SW 1271 (cell line): ENCODE results near the gene PRKCA.
"Not testable (repeated sequence)": the region's sequence is repeated elsewhere in the genome, so short reads cannot be mapped to it uniquely, and the experiment has no call there.

Source experiments
- DNase-seq, 2 experiments: peaks; one replicate each; lab custom pipeline; 2025; lab: John Stamatoyannopoulos, UW

PRKCA gene

DNA sequence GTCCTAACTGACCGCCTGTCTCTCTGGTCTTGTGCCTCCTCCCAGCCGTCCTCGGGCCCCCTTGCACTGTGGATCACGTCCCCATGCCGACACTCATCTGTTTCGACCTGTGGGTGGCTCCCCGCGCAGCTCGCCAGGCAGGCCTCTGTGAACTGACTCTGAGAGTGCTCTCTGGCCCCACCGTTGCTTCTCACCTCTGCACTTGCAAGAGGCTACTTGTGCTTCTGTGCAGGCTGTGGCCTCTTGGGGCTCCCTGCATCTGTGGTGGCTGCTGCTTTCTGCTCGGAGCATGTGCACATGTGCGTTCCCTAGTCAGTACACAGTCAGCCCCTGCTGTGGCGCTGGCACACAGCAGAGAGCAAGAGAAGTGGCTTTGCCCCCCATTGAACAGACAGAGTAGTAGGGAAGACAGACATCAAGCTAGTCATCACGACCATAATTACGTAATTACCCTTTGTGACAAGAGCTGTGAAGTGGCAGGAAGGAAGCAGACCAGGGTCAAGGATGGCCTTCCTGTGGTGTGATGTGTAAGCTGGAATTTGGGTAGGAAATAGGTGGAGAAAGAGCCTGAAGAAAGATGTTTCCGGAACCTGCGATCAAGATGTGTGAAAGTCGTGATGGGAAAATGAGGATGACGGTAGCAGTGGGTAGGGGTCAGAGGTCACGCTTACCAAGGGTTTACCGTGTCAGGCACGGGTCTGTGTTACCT, 276.5 kb downstream of the PRKCA start:
- no peak for DNase-seq

DNA sequence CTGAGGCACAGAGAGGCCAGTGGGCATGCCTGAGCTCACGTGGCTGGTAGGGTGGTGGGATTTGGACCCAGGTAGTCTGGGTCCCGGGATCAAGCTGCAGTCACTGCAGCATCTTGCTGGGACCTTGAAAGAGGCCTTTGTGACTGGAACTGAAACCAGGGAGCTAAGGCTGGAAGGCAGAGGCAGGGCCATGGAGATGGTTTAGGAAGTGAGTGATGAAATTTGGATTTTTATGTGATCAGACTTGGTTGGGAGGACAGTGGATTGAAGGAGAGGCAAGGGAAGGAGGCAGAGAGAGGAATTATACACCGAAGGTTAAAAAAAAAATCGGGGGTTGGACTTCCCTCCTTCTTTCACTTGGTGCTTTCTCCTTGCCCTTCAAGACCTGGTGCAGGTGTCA, 277.1 kb downstream of the PRKCA start:
- DNase-seq: no peak

DNA sequence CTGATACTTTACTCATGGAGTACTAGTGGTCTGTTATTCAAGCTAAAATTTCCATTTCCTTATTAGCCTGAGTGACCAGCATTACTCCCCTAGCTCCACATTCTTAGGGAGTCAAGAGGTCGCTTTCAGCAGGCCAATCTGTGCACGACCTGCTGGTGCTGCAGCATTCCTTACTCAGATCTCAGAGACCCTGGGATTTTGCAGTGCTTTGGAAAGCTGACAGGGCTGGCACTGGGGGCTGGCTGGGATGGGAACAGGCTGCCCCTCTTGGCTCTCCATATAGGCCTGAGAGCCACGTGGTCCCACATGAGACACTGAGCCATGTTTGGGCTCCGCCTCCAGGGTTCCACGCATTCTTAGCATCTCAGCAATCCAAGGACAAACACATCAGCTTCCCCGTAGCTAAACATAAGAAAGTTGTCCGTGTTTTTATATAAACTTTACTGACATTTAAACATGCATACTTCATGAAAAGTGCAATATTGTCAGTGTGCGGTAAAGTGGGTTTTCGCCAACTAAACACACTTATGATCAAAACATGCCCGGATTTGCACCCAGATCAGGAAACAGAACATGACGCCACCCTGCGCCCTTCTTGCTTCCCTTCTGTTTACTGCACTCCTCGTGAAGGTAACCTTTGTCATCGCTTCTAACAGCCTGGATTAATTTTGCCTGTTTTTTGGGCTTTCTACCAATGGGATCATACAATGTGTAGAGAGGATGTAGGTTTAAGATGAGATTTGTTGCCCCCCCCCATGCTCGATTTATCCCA, 278.0 kb downstream of the PRKCA start:
- DNase-seq: no peak

DNA sequence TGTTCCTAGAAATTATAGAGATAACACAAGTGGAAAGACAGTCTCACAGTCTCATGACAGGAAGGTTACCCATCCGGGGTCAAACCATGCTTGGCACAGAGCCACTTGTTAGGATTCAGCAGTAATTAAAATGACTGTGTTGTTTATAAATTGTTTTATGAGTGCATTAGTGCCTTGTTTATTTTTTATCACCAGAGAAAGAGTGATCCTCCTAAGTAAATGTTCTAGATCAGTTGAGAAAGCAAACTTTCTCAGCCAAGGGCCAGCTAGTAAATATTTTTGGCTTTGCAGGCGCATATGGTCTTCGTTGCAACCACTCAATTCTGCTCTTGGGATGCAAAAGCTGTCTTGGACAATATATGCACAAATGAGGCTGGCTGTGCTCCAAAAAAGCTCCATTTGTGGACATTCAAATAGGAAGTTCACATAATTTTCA, 278.6 kb downstream of the PRKCA start:
- DNase-seq: no peak

DNA sequence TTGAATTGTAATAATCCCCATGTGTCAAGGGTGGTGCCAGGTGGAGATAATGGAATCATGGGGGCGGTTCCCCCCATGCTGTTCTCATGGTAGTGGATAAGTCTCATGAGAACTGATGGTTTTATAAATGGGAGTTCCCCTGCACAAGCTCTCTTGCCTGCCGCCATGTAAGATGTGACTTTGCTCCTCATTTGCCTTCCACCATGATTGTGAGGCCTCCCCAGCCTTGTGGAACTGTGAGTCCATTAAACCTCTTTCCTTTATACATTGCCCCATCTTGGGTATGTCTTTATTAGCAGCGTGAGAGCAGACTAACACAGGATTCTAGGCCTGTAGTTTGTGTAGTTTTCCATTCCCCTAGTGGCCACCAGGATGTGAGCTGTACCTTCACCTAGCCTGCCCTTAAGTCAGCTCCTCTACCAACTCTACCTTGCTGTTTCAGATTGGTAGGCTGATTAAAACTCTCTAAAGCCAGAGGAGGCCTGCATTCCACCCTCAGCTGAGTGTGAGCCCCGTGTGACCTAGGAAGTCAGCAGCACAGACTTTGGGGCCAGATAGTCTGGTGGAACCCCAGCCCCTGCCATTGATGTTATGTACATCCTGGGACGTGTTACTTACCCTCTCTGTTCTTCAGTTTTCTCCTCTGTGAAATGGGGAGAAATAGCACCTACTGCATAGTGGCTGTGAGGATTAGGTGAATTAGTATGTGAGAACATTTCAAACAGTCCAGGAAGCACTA, 280.1 kb downstream of the PRKCA start:
- DNase-seq: no peak

DNA sequence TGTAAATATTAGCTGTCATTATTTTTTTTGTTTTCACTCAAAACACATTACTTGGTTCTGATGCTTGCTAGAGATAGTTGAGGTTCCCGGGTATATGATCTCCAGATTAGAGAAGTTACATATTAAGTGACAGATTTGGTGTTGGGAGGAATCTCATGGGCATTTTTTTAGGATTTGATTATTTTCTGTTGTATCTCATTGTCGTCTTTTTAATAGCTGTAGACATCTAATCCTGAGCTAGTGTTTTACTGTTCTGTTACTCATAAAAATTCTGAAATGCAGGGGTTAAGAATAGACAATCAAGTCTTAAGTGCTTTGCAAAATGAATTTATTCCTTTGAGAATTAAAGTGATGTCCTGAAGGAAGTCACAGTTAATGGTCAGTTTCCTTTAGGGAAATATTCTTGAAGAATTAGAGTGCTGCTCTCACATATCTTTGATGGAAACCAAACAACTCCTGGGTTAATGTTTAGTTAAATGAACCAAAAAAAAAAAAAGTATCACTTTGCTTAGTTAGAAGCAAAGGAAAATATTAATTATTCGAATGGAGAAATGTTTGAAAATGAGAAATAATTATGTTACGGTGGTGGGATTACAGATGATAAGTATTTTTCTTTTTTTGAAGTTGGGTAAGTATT, 280.8 kb downstream of the PRKCA start:
- no peak for DNase-seq

DNA sequence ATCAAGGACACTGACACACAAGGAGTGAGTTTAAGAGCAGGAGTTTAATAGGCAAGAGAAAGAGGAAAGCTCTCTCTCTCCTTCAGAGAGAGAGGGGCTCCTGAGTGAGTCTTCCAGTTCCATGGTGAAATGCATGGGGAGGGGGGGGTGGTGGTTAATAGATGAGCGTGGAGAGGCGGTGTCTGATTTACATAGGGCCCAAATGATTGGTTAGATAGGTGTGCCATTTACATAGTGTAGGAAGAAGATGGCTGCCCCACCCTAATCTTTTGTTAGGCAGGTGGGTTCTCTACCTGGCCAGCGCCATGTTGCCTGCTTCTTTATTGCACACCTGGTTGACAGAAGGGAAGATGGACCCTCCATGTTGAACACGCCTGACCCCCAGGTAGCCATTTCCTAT, 282.5 kb downstream of the PRKCA start:
- no peak for DNase-seq

DNA sequence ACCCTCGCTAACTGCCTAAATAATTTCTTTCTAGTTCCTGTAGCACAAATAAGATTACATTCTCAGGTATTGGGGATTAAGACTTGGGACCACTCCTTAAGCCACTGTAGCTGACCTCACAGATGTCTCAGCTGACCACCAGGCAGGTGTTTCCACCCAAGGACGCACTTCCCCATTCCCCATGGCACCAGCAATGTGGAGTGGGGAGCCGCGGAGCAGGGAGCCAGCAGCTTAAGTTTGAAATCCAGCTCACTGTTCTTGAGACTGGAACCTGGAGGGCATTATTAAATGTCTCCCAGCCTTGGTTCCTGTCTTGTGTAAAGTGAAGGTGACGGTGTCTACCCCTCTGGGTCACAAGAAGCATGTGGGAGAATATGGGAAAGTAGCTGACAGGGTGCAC, 283.1 kb downstream of the PRKCA start:
- DNase-seq: no peak

DNA sequence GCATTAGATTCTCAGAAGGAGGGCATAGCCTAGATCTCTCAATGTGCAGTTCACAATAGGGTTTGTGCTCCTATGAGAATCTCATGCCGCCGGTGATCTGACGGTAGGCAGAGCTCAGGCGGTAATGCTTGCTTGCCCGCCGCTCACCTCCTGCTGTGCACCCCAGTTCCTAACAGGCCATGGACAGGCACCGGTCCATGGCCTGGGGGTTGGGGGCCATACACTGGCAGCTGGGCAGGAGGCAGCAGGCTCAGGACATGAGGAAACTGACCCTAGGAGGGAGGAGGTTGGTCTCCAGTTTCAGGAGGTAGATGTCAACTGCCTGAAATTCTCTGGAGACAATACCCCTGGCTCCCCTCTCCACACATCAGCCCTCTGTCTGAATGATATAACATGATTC, 287.5 kb downstream of the PRKCA start:
- DNase-seq: no peak

DNA sequence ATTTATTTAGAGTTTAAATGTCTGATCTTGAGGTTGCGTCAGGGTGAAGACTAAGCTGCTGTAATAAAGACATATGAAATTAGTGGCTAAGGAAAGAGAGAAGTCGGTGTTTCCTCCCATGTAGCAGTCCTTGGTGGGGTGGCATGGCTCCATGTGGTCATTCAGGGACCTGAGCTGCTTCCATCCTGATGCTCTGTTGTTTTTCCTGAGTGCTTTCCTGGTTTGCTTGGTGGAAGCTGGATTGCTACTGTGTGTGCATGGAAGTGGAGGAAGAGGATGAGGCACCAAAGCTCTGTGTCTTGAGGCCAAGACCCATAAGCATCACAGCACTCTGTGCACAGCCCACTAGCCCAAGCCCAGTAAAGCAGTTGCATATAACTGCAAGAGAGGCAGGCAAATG, 290.7 kb downstream of the PRKCA start:
- DNase-seq: no peak

DNA sequence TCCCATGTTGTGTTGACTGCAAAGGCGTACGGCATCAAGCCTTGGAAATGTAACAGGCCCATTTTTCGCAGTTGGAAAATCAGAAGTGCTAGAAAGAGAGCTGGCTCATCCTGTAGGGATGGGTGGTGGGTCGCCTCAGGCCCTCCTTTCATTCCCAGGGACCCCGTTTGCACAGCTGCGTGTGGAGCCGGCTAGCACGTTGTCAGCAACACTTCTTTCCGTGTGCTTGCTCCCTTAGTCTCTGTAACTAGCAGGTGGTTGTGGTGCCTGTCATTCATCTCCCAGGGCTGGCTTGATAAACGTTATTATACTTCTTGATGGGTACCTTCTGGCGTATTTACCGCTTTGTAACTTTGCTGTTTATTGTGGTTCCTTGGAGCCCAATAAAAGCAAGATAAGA, 293.5 kb downstream of the PRKCA start:
- DNase-seq: no peak

DNA sequence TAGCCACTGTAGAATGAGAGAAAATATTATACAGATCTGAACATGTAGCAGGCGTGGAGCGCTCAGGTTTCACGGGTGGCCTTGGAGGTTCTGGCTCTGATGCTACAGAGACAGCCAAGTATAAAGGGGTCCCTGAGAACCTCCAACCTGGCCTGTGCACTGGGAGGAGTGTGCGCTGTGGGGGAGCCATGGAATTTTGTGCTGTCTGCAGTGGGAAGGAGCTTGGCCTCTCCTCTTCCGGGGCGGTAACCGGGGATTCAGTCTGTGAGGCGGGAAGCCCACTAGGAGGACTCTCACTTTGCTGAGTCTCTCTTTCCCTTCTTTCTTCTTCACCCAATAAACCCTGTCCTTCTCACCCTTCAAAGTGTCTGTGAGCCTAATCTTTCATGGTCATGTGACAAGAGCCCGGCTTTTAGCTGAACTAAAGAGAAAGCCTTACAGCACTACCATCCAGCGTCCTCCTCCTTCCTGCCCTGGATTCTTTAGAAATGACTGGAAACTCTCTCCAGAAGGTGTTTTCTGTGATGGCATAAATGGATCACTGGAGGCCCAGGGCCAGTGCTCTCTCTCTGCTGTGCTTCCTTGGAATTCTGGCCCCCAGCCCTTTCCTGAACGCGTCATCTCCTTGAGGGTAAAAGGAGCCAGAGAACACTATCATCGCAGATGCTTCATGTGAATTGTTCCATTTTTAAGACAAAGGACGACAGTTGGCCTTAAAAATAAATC, 300.4 kb downstream of the PRKCA start:
- no peak for DNase-seq

DNA sequence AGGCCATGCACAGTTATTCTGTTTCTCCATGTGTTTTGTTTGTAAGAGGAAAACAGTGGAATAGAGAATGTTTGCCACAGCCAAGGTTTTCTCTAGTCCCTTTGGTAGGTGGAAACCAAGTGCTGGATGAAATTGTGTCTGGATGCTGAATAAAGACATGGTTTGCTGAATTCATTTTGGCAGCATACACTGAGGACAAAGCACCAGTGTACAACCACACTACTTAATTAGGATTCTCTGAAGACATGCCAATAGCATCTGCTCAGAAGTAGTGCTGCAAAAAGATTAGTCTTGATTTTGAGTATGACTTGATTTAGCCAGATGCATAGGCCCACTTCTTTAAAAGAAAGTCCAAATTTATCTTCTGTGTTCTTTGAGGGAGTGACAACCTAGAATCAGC, 302.0 kb downstream of the PRKCA start:
- DNase-seq: no peak

DNA sequence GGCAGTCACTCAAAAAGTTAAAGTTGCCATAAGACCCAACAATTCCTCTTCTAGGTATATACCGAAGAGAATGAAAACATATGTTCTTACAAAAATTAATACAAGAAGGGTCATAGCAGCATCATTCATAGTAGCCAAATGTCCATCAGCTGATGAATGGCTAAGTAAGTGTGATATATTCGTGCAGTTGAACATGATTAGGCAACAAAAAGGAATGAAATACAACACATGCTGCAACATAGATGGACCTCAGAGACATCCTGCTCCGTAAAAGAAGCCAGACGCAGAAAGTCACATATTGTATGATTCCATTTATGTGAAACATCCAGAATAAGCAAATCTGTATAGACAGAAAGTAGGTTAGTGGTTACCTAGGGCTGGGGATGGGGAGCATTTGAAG, 303.1 kb downstream of the PRKCA start:
- no peak for DNase-seq

DNA sequence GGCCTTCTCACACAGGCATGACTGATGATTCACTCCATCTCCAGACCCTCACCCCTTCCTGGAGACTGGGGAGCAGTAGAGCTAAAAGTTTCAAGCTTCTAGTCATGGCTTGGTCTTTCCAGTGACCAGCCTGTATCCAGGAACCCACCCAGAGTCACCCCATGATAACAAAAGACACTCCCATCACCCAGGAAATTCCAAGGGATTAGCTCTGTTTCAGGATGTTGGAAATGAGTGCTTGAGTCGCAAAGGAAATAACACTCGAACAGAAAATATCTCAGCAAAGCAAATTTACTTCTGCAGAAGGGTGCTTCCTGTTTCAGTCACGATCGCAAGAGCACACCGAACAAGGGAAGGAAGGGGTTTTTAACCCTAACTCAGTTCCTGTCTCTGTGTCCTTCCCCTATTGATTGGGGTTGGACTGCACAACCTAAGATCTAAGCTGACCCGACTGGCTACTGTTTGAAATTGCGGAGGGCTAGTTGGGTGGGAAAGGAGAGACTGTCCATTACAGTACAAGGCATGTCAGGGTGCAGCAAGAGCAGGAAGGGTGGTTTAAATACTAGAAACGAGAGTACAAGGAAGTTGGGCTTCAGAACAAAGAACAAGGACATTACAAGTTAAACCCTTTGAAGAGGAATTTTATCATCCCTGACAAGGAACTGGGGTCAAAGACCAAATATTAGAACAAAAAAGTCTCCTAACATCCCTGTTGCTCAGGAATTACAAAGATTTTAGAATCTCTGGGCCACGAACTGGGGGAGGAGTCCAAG, 308.1 kb downstream of the PRKCA start:
- DNase-seq: no peak

DNA sequence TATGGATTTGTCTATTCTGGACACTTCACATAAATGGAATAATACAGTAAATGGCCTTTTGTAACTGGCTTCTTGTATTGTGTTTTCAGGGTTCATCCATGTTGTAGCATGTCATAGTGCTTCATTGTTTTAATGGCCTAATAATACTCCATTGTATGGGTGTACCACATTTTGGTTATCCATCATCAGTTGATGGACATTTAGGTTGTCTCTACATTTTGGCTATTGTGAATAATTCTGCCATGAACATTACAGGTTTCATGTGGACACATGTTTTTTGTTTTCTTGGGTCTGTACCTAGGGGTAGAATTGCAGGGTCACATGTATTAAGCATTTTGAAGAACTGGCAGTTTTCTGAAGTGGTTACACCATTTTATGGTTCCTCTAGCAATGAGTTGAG, 309.0 kb downstream of the PRKCA start:
- DNase-seq: no peak

DNA sequence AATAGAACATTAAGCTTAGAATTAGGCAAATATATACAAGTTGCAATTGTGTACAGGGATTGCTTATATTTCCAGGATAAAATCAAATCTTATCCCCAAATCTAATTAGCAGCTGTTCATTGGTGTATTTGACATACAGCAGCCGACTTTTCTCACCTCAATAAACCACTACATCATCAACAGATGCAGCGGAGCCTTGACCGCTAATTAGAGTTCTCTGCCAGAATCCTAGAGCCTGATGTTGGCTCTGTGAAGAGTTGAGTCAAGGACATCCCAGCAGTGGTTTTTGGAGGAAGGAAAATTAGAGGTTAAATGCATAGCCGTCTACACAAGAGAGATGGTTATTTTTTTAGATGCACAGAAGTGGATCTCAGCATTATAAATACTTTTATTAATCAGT, 310.6 kb downstream of the PRKCA start:
- no peak for DNase-seq

DNA sequence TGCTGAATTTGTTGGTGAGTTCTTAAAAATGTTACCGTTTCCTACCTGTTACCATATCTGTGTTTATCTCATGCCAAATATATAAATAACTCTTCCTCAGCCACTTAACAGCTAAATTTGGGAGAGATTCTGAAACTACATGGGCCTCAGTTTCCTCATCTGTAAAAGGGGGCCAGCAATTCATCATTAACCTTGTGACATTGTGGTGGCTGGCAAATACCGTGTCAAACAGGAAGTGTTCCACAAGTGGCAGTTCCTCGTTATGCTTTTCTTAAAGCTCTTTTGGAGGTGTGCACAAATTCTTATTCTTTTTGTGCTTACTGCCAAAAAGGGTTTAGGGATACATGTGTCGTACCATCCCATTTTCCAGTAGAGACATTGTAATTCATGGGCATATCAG, 312.1 kb downstream of the PRKCA start:
- no peak for DNase-seq

DNA sequence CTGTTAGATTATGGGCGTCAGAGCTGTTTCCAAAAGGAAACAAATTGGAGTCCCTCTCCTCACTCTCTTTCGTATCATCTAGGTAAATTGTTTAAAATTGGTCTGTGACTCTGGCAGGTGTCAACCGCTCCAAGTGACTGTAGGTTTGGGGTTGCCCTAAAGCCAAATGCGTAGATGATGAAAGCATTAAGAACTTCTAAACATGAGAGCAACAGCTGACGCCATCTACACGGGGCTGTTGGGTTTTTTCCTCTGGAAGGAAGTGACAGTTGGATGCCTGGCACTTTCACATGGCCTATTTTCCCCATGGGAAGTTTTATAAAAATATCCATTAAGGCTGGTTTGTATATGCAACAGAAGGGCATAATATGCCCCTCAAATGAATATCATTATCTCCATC, 316.8 kb downstream of the PRKCA start:
- no peak for DNase-seq

DNA sequence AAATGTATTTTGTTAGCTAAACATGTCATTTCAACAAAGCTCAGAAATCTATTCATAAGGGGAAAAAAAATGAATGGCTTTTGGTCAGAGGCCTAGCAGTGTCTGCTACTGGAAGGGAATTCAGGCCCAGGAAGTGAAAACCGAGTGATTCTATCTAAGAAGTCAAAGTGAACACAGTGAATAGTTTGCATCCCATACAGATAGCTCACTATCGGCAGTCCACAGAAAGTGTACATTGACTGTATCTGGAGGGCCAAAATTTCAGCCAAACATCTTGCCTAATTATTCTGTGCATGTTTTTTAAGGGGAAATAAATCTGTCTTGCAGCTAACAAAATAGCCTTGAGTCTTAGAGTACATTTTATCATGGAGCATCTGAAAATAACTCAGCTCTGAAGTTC, 318.1 kb downstream of the PRKCA start:
- no peak for DNase-seq

DNA sequence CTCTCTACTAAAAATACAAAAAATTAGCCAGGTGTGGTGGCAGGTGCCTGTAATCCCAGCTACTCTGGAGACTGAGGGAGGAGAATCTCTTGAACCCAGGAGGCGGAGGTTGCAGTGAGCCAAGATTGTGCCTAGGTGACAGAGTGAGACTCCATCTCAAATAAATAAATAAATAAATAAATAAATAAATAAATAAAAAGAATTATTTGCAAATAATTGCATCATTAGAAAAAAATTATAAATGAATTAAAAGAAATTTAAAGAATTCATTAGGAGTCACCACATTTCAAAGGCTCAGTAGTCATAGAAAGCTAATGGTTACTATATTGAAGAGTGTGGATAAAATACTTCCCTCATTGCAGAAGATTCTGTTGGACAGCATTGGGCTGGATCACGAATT, 322.2 kb downstream of the PRKCA start:
- DNase-seq: not testable (repeated sequence)
